Suprapubic skin (tissue), 4 donors: ENCODE data around the gene VAMP8. TPM values are rescaled to one million over a fixed set of nuclear protein-coding genes. Genes with fewer than 3 reads are reported as not detected.

Source experiments
- DNase-seq, 2 donors: peaks; one replicate each; pipeline ENCODE4 v3.0.0-alpha.2; 2019; ENCODE audit warnings: low spot score in 2 of 2
- H3K27ac ChIP-seq: fragments of 200-600 bp; sonication (generic); one replicate; pipeline ENCODE4 v1.5.1; 2019
- H3K27me3 ChIP-seq: fragments of 200-600 bp; sonication (generic); one replicate; pipeline ENCODE4 v1.5.1; 2019
- H3K36me3 ChIP-seq: fragments of 200-600 bp; sonication (generic); one replicate; pipeline ENCODE4 v1.5.1; 2019
- H3K4me1 ChIP-seq: fragments of 200-600 bp; sonication (generic); one replicate; pipeline ENCODE4 v1.5.1; 2019
- H3K4me3 ChIP-seq: fragments of 200-600 bp; sonication (generic); one replicate; pipeline ENCODE4 v1.5.1; 2019; ENCODE audit warnings: mild to moderate bottlenecking
- H3K9me3 ChIP-seq: fragments of 200-600 bp; sonication (generic); one replicate; pipeline ENCODE4 v1.5.1; 2019
- EP300 ChIP-seq: sonication (generic); formaldehyde crosslinking; IDR thresholded peaks from one replicate; pipeline ENCODE4 v1.6.1; 2017; ENCODE audit warnings: antibody characterized with exemption
- POLR2A ChIP-seq, 2 donors: fragments of 450-650 bp; IDR thresholded peaks; one replicate each; pipeline ENCODE4 v1.6.1; 2017; ENCODE audit warnings: antibody characterized with exemption in 2 of 2, mild to moderate bottlenecking in 2 of 2, moderate library complexity in 2 of 2
- POLR2AphosphoS5 ChIP-seq, 3 donors: sonication (generic); formaldehyde crosslinking; IDR thresholded peaks; one replicate each; pipeline ENCODE4 v1.6.1; 2017; ENCODE audit warnings: antibody characterized with exemption in 3 of 3
- WGBS: methylation state at CpG from one replicate; pipeline ENCODE4 v1.1.5; 2018; 5-methylcytosine and 5-hydroxymethylcytosine counted together
- total RNA-seq, 4 donors: library from RNA; depleted of rRNA; stranded (reverse); fragments of >200 nt; gene quantifications; one replicate each; pipeline ENCODE4 v1.1.0, GENCODE V29; 2016
- TF ChIP-seq, protein P1 (sequence below), 2 donors: fragments of 200-600 bp in 1 of 2; fragments of 450-650 bp in 1 of 2; sonication (generic) in 1 of 2; IDR thresholded peaks; one replicate each; pipeline ENCODE4 v1.5.1; 2016 to 2019; ENCODE audit warnings: antibody characterized with exemption in 2 of 2, mild to moderate bottlenecking in 1 of 2, moderate library complexity in 1 of 2

VAMP8 gene
- total RNA-seq, 4 donors from 2014 or later, result 85.5 to 123 (median 96.0) TPM

DNA sequence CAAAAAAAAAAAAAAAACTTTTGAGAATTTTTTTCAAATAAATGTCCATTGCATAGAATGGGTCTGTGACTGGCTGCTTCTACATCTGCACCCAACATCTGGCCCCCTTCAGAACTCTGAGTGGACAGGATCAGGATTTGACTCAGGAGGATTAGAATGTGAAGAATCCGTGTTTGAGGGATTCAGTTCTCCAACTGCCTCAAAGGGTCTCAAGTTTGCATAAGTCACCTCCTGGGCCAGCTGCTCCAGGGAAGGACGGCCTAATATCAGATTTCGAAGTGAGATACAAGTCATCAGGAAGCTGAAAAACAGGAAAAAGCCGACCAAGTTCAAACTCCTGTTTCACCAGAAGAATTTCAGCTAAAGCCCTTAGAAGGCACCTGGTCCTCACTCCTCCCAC is 27.6 kb upstream of the VAMP8 start:
- DNase-seq, result no peak
- 63% methylated on average over 4 of the region's 4 CpGs for WGBS
- peaks cover 62% of the 10 kb centered on the region for H3K36me3 ChIP-seq

DNA sequence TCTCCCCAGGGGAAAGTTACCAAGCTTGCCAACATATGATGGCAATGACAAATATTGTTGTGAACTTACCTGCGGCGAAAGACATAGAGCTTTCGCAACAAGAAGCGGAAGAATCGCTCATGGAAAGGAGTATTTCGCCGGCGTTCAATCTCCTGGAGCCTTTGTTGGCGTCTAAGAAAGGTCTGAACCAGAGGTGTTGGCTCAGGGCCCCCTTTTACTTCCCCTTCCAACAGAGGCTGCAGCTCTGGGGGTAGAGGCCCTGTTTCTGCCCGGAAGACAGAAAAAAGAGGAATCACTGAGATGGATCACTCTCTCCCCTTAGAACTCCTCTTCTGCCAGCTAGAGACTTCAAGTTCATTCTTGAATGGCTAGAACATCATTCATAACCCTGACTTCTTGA is 26.9 kb upstream of the VAMP8 start:
- no peak overlapping the region for H3K27ac ChIP-seq
- TF ChIP-seq, protein P1, sequence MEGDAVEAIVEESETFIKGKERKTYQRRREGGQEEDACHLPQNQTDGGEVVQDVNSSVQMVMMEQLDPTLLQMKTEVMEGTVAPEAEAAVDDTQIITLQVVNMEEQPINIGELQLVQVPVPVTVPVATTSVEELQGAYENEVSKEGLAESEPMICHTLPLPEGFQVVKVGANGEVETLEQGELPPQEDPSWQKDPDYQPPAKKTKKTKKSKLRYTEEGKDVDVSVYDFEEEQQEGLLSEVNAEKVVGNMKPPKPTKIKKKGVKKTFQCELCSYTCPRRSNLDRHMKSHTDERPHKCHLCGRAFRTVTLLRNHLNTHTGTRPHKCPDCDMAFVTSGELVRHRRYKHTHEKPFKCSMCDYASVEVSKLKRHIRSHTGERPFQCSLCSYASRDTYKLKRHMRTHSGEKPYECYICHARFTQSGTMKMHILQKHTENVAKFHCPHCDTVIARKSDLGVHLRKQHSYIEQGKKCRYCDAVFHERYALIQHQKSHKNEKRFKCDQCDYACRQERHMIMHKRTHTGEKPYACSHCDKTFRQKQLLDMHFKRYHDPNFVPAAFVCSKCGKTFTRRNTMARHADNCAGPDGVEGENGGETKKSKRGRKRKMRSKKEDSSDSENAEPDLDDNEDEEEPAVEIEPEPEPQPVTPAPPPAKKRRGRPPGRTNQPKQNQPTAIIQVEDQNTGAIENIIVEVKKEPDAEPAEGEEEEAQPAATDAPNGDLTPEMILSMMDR (IDR thresholded peaks at IDR 0.05), result no peak
- TF ChIP-seq POLR2A (IDR thresholded peaks at IDR 0.05) (no peak), POLR2AphosphoS5 (IDR thresholded peaks at IDR 0.05) (no peak), EP300 (no peak)
- DNase-seq, result no peak
- 83% methylated on average over 10 of the region's 10 CpGs for WGBS
- peaks cover 29% of the 10 kb centered on the region for H3K4me1 ChIP-seq
- H3K36me3 ChIP-seq, result peaks cover 62% of the 10 kb centered on the region
- H3K9me3 ChIP-seq, result no peaks in the 10 kb centered on the region
- no peaks in the 10 kb centered on the region for H3K27me3 ChIP-seq
- no peak overlapping the region for H3K4me3 ChIP-seq

More for the DNA sequence above, 27.6 kb upstream of the VAMP8 start:
- Histone ChIP-seq H3K27me3 (no peaks in the 10 kb centered on the region), H3K9me3 (no peaks in the 10 kb centered on the region), H3K4me3 (no peak overlapping the region), H3K27ac (no peak overlapping the region), H3K4me1 (peaks cover 34% of the 10 kb centered on the region)
- no peak for TF ChIP-seq POLR2A (IDR thresholded peaks at IDR 0.05)
- no peak for TF ChIP-seq POLR2AphosphoS5 (IDR thresholded peaks at IDR 0.05)
- TF ChIP-seq, protein P1 (IDR thresholded peaks at IDR 0.05), result no peak
- TF ChIP-seq EP300, result no peak

DNA sequence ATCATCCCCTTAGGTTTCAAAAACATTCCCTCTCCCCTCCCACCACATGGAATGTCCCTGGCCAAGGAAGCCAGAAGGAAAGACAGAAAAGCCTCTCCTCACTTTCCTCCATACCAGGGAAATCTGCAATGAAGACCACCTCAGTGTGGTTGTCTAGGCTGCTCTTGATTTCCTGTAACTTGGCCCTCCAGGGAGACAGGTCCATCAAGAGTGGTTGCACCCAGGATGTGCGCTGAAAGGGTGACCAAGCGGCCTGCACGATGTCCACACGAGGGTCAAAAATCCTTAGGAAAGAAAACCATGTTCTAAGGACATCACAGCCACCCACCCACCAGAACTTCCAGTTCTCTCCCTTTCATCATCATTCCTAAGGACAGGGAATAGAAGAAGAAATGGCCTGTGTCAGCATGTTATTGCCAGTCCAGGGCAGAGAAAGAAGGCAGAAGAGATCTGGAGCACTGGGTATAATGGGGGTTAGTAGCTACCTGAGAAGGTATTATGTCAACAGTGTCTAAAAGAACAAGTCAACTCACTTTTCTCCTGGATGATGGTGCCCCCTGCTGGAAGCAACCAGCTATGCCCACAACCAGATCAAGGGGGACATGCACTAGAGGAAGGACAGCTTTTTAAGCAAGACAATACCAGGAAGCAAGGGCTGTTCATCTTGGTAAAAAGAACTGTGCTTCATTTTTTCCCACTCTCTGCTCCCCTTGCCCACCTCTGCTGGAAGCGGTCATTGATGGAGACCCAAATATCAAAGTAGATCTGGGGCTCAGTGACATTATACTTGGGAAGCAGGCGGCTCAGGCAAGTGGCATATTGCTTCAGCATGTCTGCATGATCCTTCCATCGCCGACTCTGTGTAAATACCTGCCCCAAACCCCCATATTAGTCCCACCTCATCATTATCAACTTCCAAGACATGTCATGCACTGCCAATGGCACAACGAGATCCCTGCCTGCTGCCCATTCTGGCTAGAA is 25.4 kb upstream of the VAMP8 start:
- TF ChIP-seq EP300, result no peak
- TF ChIP-seq POLR2A (IDR thresholded peaks at IDR 0.05), result no peak
- TF ChIP-seq, protein P1 (IDR thresholded peaks at IDR 0.05), result peak; percentile 81 to 97
- TF ChIP-seq POLR2AphosphoS5 (IDR thresholded peaks at IDR 0.05), result peak in 1 of 3 donors; percentile 21
- no peak overlapping the region for H3K27ac ChIP-seq

DNA sequence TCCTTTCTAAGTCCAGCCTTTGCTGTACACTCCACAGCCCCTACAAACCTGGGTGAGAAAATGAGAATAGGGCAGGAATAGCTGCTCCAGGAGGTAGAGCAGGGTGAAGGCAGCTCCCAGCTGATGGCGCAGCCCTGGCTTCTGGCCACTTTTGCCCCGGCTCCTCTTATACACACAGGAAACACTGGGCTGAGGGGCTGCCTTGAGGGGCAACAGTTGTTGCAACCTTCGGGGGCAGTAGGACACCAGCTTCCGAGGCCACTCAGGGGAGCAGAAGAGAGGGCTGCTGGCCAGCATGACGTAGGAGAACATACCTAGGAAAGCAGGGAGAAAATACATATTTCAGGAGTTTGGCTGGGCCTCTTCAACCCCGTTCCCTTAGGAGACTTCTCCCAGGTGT is 24.2 kb upstream of the VAMP8 start:
- TF ChIP-seq POLR2A (IDR thresholded peaks at IDR 0.05) (no peak), EP300 (no peak), POLR2AphosphoS5 (IDR thresholded peaks at IDR 0.05) (no peak)
- TF ChIP-seq, protein P1 (IDR thresholded peaks at IDR 0.05), result no peak
- 75% methylated on average over 6 of the region's 6 CpGs for WGBS
- Histone ChIP-seq H3K27ac (no peak overlapping the region), H3K36me3 (peaks cover 77% of the 10 kb centered on the region), H3K9me3 (no peaks in the 10 kb centered on the region), H3K4me3 (no peak overlapping the region), H3K4me1 (peaks cover 4% of the 10 kb centered on the region), H3K27me3 (no peaks in the 10 kb centered on the region)
- no peak for DNase-seq

More for the DNA sequence above, 25.4 kb upstream of the VAMP8 start:
- DNase-seq, result peak; percentile 87 to 89
- Histone ChIP-seq H3K27me3 (no peaks in the 10 kb centered on the region), H3K9me3 (no peaks in the 10 kb centered on the region), H3K36me3 (peaks cover 69% of the 10 kb centered on the region), H3K4me3 (no peak overlapping the region), H3K4me1 (peaks cover 14% of the 10 kb centered on the region)
- 72% methylated on average over 9 of the region's 9 CpGs for WGBS

DNA sequence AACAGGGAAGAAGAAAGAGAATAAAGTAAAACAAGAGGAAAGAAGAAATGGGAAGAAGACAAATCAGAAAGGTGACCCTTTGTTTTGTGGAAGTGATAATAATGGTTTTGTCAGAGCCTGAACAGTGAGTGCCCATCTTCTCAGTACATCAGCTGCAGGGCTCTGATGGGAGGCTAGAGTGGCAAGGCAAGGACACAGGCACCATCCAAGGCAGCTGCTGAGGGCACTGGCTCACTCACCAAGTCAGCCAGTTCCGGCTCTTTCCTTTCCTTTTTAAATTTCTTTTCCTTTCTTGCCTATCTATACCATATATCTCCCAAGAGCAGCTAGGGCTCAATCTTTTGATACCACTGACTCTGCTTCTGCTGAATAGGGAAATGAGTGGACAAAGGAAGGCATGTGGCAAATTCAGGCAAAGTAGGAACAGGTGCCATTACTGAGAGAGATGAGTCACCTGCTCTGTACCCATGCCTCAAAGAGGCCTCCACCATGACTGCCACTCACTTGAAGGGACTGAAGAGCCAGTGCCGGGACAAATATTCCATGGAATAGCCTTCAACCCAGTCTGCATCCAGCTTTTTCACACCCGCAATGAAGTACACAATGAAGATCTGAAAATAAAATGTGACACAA is 22.3 kb upstream of the VAMP8 start:
- no peak for TF ChIP-seq POLR2AphosphoS5 (IDR thresholded peaks at IDR 0.05)
- TF ChIP-seq, protein P1 (IDR thresholded peaks at IDR 0.05), result no peak
- TF ChIP-seq EP300, result no peak
- TF ChIP-seq POLR2A (IDR thresholded peaks at IDR 0.05), result no peak
- H3K27ac ChIP-seq, result no peak overlapping the region
- WGBS, result 89% methylated on average over 3 of the region's 3 CpGs
- H3K4me1 ChIP-seq, result peaks cover 9% of the 10 kb centered on the region
- no peaks in the 10 kb centered on the region for H3K27me3 ChIP-seq
- no peaks in the 10 kb centered on the region for H3K9me3 ChIP-seq
- no peak for DNase-seq
- H3K4me3 ChIP-seq, result no peak overlapping the region
- peaks cover 74% of the 10 kb centered on the region for H3K36me3 ChIP-seq
